ENCODE data around the gene MAP2K3.

Gene MAP2K3

DNA sequence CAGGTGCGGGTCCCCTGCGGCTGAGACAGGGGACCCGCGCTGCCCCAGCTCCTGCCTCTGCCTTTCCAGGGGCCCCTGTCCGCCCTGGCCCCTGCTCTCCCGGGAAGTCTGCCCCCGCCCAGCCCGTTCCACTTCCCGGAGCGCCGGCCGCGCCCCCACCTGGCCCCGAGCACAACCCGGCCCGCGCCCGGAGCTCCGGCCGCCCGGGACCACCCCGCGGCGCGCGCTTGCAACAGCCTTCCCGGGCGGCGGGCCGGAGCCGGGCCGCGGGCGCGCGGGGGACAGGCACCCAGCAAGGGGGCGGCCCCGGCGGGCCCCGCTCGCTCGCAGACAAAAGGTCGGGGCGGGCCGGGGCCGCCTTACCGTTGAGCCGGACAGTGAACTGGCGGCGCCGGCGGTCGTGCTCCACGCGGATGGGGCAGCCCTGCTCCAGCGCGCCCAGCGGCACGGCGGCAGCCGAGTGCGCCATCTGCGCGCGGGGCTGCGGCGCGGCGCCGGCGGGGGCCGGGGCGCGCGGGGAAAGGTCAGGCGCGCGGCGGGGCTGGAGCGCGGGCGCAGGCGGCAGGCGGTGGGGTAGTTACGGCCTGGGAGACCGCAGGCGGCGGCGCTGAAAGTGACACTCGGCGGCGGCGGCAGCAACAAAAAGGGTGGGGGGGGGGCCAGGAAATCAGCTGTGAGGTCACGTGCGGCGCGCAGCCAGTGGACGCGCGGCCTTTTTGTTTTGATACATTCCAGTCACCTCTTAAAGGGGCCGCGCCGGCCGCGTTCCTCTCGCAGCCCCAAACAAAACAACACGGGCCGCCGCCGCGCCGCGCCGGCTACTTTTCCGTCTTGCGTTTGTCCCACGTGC, 31.5 kb upstream of the MAP2K3 start, which contains the start of gene NATD1:
Gene NATD1 (minus strand): TSS at position 615 of the 850 bp plus-strand sequence. CDS start 146 bp downstream, at position 469.
- peak; percentile 45 for DNase-seq (ENCODE audit: low read depth)

DNA sequence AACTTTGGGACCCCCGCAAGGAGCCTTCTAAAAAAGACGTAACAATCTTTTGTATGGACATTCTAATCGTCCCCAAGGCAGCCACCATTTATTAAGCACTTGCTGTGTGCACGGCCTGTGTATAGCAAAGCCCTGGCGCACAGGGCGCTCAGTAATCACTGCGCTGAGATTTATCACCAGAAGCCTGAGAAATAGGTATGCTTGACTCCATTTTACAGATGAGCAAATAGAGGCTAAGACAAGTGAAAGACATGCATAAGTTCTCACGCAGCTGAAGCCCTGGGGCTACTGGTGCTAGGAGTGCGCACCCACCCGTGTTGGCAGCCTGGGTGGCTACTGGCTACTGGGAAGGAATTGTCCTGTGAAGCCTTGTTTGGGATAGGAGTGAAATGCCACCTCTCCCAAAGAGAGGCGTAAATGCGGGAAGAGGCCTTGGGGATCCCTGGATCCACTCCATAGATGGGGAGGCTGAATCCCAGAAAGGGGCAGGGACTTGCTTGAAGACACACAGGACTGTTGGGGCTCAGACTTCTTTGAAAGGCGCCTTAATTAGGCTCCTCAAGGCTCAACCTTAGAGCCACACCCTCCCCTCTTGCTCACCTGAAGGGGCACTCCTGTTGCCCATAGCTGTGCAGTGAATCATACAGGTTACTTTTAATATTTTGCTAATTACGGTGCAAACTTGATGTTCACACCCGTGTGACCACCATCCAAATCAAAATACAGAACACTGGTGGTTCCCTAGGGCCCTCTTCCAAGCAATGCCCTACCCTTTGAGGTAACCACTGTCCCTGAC, 30.7 kb upstream of the MAP2K3 start:
- DNase-seq (ENCODE audit: low read depth) = no peak

DNA sequence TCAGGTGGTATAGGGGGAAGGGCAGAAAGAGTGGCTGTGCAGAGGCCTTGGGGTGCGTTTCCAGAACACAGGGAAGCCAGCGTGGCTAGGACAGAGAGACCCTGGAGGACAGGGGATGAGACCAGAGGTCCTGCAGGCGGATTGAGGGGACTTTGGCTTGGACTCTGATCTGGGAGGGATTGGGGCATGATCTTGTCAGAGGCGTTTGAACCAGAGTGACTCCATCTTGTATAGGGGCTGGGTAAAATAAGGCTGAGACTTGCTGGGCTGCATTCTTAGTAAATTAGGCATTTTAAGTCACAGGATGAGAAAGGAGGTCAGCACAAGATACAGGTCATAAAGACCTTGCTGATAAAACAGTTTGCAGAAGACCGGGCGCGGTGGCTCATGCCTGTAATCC, 25.9 kb upstream of the MAP2K3 start:
- DNase-seq (ENCODE audit: low read depth) = no peak

DNA sequence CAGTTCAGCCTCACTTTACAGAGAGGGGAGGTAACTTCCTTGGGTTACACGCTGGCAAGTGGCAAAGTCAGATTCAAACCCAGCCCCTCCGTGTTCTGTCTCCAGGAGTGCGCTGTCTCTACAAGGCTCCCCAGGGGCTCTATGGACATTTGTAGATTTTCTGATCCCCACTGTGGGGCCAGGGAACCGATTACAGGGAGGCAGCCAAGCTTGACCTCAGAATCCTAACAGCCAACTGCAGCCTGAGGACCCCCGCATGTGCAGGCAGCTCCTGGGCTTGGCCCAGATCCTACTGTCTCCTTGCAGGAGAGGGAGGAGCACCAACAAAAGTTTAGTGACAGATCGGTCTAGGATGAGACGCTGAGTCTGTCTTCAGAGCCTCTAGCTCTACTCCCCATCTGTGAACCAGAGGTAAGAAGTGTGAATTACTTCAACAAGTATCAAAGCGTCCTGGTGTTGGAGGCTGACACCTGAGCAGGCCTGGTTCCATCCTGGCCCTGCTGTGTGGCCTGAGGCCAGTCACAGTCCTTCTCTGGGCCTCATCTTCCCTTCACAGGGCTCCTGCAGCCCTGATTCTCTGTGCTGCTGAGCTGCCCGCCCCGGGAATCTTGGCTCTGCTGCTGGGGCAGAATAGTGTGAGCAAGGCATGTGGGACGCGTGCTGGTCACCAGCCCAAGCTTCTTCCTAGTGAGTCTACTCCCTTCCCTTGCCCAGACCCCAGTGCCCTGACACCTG, 22.1 kb upstream of the MAP2K3 start:
- DNase-seq (ENCODE audit: low read depth) = no peak

DNA sequence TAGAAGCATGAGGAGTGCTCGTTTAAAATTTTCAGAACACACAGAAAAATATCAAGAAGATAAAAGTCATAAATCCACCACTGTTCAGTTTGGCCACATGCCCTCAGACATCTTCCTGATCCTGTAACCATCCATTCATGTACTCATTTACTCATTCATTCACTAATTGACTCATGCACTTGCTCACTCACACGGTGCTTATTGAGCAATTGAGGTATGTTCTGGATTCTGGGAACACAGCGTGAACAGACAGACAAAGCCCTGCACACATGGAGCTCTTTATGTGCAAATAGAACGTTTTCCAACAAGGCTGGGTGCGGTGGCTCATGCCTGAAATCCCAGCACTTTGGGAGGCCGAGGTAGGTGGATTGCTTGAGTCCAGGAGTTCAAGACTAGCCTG, 21.1 kb upstream of the MAP2K3 start:
- DNase-seq (ENCODE audit: low read depth) = no peak

DNA sequence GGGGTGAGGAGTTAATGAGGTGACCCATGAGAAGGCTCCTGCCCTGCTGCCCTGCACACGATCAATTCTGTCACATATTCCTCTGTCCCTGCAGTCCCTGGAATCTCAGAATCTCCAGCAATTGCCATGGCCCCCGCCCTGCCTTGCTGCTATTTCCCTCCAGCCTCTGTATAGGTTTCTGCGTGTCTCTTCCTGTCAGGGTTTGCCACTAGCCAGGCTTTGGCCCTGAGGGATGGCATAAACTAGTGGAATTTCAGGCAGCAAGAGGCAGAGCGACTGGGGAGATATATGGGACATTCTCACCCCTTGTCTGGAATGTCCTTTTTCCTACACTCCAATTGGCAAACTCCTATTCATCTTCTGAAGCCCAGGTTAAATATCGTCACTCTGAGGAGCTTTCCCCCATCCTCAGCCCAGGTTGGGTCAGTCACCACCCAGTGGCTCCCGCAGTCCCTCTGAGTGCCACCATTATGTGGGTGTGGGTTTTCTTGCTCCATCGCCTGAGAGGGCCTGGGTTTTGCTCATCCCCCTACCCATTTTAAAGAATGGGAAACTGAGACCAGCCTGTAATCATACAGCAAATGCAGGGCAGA, 15.8 kb upstream of the MAP2K3 start:
- DNase-seq (ENCODE audit: low read depth) = no peak

DNA sequence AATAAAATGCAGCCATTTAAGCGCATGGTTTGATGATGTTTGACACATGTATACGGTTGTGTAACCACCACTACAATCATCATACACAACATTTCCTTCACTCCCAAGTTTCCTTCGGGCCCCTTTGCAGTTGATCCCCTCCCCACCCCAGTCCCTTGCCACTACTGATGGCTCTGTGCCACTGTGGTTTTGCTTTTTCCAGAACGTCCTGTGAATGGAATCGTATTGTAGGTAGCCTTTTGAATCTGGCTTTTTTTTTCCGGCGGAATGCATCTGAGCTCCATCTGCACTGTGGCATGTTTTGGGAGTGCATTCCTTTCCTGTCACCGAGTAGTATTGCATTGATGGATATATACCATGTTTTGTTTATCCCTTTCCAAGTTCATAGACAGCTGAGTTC, 15.1 kb upstream of the MAP2K3 start:
- DNase-seq (ENCODE audit: low read depth) = no peak

DNA sequence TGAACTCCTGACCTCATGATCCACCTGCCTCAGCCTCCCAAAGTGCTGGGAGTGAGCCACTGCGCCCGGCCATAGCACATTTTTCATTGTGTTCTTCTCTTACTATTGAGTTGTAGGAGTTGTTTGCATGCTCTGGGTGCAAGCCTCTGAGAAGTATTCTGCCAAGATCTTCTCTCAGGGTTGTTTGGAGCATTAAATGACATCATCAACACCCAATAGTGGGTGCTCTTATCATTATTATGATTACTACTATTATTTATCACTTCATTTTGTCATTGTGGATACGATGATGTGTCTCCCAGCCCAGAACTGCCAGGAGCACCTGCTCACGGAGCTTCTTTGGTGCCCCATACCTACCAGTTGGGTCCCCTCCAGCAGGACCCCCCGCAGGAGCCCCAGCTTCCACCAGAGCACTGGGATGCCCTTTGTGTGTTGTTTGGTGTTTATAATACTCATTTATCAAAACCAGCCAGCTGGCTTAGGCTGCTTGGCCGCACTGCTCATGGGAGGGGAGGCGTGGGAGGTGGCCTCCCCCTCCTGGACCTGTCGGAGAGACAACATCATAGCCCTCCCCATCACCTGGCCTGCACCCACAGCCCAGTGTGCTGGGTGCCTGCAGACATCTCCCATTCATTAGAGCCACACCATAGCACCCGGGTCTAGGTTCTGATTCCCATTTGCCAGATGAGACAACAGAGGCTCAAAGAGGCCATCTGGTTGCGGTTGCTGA, 12.9 kb upstream of the MAP2K3 start:
- DNase-seq (ENCODE audit: low read depth) = no peak

DNA sequence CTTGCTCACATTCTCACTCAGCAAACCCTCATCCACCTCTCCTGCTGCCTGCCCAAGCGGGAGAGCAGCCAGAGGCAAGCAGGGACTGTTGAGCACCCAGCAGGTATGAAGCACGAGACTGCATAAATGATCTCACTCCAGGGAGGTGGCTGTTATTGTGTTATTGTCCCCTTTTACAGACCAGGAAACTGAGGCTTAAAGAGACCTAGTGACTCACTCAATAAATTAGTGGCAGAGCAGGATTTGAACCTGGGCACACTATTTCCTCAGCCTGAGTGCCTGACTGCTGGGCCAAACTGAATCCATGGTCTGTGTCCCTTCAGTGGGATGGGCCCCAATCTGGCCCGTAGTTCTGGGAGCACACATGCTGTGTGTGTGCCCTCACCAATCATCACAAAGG, 12.3 kb upstream of the MAP2K3 start:
- DNase-seq (ENCODE audit: low read depth) = no peak

DNA sequence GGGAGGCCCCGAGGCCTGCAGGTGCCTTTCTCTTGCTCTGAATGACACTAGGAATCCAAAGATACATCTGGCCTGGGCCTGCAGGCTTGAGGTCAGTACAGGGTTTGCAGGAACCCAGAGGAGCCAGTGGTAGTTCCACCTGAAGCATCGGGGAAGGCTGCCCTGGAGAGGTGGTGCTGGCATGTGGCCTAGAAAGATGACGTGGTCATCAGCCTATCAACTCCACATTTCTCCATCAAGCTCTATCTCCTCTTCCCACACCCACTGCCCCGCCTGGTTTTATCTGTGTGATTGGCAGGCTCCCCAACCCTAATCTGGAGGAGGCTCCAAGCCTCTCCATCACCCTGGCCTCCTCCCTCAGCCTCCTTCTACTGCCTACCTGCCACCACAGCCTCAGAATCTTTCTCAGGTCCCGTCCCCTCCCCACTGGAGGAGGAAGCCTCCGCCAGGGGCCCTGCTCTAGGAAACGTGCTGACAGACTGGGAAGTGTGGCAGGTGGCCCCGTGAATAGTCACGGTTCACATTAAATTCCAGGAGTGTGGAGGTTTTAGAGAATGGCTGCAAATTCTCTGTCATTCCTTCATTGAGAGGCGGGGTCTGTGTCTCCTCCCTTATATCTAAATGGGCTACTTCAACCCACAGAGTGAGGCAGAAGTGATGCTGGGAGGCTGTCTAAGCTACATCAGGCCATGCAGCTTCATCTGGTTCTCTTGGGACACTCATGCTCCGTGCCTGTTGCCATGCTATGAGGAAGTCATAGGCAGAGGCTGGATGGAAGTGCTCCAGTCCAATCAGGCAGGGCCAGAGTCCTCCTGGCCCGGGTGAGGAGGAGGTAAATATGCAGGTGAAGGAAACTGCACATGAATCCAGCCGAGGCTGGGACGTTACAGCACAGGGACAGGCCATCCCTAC, 11.4 kb upstream of the MAP2K3 start:
- no peak for DNase-seq (ENCODE audit: low read depth)

DNA sequence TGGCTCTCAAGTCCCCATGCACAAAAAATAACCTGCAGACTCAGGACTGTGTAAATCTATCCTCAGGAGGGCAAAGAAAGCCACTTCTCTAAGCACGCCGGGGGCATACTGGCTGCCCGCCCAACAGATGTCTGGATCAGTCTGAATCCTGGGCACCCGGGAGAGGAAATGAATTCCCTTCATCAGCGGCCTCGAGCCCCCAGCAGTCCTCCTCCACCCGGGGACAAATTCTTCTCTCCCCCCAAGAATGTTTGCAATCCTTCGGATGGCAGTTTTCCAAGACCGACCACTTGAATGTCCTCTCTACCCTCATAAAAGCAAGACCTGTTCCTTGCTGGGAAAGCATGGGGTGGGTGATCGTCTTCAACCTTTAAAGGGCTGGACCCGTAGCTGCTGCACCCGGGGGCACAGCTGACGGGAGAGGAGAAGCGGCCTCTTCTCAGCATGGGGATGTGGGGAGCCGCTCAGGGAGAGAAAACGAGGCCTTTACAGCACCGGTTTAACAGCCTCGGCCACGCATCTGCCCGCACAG, 9.4 kb upstream of the MAP2K3 start:
- DNase-seq (ENCODE audit: low read depth) = no peak

DNA sequence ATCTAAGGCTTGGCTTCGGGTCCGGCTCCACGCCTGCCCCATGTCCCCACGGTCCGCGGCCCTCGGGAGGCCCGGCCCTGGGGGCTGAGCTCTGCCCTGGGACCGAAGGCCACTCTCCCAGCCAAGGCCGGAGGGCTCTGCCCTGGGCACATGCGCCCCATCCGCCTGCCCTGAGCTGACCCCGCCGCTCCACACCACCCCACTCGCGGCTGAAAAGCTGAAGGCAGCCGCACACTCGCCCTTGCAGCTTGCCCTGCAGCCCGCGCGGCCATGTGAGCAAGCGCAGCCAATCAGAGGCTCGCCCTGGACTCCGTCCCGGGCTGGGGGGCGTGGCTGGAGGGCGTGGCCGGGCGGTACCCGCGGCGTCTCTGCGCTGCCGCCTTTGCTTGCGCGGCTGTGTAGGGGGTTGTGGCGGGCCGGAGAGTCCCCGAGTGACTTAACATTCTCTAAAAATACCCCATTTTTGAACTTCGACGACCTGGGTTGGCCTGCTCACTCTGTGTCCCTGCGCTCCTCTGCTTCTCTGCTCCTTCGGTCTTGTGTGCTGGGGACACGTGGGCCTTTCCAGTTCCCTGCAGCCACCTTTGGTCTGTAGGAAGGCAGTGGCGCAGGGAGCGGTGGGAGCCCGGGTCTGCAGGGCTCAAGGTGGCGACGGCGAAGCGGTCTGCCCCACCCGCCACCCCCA, 8.8 kb upstream of the MAP2K3 start:
- DNase-seq (ENCODE audit: low read depth) = peak; percentile 55

DNA sequence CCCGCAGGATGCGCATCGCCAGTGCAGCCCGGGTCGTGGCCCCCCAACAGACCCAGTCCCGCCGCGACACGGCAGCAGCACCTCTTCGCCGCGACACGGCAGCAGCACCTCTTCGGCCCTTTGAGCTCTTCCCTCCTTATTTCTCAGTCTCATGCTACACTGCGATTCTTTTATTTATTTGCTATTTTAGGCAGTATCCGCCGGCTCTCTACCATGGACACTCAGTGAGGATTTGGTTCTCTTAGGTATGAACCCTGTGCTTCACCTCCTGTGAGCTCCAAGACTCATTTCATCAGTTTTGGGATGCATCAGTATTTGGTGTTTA, 8.3 kb upstream of the MAP2K3 start:
- no peak for DNase-seq (ENCODE audit: low read depth)

DNA sequence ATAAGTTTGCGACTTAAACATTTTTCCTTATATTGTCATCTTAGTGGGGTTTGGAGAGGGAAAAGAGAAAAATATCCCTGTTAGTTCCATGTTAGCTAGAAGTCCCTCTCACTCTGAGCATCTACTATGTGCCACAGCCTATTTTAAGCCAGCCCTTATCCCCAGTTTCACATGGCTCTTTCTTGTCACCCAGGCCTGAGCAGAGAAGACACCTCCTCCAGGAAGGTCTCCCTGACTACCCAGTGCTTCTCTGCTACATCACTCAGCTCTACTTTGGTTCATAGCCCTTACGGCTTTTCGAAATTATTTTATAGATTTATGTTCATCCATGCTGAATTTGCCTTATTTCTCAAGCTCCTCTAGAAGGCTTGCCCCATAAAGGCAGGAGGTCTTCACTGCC, 7.2 kb upstream of the MAP2K3 start:
- DNase-seq (ENCODE audit: low read depth) = no peak

DNA sequence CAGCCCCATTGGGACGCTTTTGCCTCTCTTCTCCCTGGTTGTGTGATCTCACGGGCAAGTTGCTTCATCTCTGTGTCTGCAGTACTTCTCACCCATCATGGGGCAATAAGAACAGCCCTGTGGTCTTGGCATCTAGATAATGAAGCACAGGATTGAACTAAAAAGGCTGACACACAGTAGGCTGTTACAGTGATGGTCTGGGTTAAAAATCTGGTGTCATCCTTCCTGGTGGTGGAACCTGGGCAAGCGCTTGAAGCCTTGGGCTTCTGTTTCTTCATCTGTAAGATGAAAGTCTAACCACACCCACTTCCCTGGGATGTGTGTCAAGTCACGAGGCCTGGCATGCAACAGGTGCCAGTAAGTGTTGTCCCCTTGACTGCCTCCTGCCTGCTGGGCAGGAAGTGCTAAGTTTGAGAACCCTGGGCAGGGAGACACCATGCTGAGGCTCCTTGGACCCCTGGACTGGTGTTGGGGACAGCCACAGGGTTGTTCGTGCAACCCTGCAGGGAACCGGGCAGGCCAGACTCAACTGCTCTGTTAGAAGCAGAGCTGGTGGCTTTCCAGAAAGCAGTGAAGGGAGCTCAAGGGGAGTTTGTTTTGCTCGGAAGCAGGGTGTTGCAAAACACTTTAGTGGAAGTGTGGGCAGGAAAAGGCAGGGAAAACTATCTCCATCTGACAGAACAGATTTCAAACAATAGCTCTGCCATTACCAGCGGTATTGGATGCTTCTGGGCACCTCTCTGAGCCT, 5.9 kb upstream of the MAP2K3 start:
- DNase-seq (ENCODE audit: low read depth) = no peak

DNA sequence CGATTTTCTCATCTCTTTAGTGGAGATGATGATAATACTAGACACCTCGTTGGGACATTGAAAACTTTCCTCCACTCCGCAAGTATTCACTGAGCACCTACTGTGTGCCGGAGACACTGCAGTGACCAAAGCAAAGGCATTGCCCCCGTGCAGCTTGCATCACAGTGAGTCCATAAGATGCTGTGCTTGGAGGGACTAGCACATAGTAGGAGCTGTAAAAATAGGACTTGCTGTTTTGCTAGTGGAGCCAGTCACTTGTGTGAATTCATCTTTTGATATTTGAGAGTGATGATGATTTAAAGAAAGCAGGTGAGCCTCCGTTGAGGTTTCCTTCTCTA, 5.3 kb upstream of the MAP2K3 start:
- no peak for DNase-seq (ENCODE audit: low read depth)

DNA sequence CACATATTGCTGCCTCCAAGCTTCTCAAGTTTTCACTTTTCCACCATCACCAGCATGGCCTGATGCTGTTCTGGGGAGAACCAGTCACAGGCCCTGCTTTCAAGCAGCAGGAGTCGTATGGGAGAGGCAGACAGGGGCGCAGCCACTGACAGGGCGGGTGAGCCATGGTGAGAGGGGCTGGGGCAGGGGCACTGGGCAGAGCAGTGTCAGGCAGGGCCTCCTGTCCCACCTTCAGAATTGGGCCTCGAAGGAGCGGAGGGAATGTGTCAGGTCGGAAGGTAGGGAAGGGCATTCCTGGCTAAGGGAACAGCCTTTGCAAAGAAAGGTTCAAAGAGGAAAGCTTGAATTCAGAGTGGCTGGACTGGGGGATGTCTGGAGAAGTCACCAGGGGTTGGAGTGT, 4.9 kb upstream of the MAP2K3 start:
- no peak for DNase-seq (ENCODE audit: low read depth)

DNA sequence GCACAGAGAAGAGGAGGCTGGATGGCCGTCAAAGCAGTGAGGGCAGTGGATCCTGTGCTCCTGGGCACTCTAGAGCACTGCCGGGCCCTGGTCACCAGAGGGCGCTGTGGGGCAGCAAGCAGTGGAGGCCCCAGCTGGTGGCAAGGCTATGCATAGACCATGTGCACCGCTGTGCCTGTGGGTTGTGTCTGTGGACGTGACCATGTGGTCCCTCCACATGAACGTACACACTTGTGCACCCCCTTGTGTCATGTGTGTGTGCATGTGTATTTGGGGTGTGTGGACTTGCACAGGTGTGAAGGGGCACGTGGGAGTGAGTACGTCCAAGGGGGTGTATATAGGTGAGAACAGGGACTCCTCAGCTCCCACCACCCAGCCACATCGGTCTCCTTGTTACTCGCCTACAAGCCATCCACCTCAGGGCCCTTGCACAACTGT, 4.4 kb upstream of the MAP2K3 start:
- DNase-seq (ENCODE audit: low read depth) = peak; percentile 60

DNA sequence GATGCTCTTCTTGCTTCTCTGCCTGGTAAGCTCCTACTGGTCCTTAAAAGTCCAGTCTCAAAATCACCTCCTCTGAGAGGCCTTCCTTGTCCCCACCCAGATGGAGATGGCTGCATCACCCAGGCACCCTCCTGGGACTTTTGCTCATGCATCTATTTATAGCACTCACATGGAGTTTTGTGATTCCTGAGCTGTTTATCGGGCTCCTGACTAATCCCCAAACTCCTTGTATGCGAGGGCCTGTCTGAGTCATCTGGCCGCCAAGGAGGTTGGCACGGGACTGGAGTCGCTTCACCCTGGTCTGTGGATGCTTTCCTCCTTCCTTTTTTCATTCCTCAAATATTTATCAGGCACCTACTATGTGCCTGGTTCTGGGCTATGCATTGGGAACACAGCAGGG, 2.3 kb upstream of the MAP2K3 start:
- peak; percentile 84 for DNase-seq (ENCODE audit: low read depth)

Measured in fibroblast of the conjunctiva (primary cell).